ENCODE data around the gene EIF2B2.

DNA sequence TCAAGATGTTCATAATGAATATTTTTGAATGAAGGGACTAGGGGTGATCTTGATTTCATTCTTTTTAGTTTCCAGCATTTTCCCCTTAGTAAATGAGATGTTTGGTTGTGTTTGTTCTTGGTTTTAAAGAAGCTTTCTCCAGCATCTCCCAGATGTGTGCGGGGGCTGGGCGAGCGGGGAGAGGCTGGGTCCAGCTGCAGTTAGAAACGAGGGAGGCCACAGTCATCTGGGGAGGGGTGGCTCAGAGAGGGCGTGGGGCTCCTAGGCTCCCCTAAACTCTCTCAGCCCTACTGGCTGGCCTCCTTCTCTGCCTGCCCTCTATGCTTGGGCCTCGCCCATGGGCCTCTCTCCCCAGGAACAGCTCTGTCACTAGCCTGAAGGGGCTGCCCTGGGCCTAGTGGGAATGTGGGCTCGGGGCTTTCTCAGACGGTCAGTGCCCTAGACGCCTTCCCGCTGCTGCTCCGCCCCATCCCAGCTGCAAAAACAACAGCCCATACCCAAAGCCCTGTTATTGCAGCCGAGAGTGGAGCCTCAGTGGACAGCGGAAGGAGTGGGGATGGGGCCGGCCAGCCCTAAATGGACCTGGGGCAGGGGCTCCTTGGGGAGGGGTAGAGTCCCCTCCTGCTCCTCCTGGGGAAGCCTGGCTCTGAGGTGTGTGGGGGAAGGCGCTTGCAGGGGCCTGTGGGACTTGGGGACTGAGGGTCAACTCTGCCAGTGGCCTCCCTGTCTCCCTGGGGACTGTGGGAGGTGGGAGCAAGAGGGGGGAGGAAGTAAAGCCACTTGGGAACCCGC lies 18.3 kb upstream of the EIF2B2 start:
- TF ChIP-seq, protein P1, sequence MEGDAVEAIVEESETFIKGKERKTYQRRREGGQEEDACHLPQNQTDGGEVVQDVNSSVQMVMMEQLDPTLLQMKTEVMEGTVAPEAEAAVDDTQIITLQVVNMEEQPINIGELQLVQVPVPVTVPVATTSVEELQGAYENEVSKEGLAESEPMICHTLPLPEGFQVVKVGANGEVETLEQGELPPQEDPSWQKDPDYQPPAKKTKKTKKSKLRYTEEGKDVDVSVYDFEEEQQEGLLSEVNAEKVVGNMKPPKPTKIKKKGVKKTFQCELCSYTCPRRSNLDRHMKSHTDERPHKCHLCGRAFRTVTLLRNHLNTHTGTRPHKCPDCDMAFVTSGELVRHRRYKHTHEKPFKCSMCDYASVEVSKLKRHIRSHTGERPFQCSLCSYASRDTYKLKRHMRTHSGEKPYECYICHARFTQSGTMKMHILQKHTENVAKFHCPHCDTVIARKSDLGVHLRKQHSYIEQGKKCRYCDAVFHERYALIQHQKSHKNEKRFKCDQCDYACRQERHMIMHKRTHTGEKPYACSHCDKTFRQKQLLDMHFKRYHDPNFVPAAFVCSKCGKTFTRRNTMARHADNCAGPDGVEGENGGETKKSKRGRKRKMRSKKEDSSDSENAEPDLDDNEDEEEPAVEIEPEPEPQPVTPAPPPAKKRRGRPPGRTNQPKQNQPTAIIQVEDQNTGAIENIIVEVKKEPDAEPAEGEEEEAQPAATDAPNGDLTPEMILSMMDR (IDR thresholded peaks at IDR 0.05), result no peak
- no peak for TF ChIP-seq POLR2A (IDR thresholded peaks at IDR 0.05)
- no peak for TF ChIP-seq EP300 (IDR thresholded peaks at IDR 0.05; ENCODE audit: low read depth)
- TF ChIP-seq POLR2AphosphoS5 (IDR thresholded peaks at IDR 0.05), result no peak
